HEK293T (cell line): ENCODE measurements around the gene DENND11.

Experiments used
- FOXA1 ChIP-seq: fragments of 450-650 bp; IDR thresholded peaks from 2 replicates; pipeline ENCODE4 v1.6.1; 2016; ENCODE audit warnings: mild to moderate bottlenecking
- FOXM1 ChIP-seq: fragments of 450-650 bp; IDR thresholded peaks from 2 replicates; pipeline ENCODE4 v1.6.1; 2017; ENCODE audit warnings: mild to moderate bottlenecking, borderline replicate concordance
- HDGF ChIP-seq: fragments of 450-650 bp; IDR thresholded peaks from 2 replicates; pipeline ENCODE4 v1.6.1; 2017; ENCODE audit warnings: antibody characterized with exemption, borderline replicate concordance
- PKNOX1 ChIP-seq: fragments of 450-650 bp; IDR thresholded peaks from 2 replicates; pipeline ENCODE4 v1.6.1; 2016
- SP1 ChIP-seq: fragments of 450-650 bp; IDR thresholded peaks from 2 replicates; pipeline ENCODE4 v1.6.1; 2017
- ZNF384 ChIP-seq: fragments of 450-650 bp; IDR thresholded peaks from 2 replicates; pipeline ENCODE4 v1.6.1; 2016

GRCh38 chr7:141712603-141713255 lies 10.8 kb upstream of the DENND11 start:
- TF ChIP-seq ZNF384, result no peak
- no peak for TF ChIP-seq FOXA1
- TF ChIP-seq SP1, result no peak
- TF ChIP-seq HDGF, result no peak
- TF ChIP-seq PKNOX1, result no peak
- no peak for TF ChIP-seq FOXM1
